Adrenal gland (tissue), 5 donors: ENCODE measurements around the gene ETV6.

Experiments used
- CTCF ChIP-seq, 6 experiments: fragments of 450-650 bp in 4 of 6; fragments of 200-600 bp in 2 of 6; sonication (generic) in 1 of 6; IDR thresholded peaks; 1 replicate in 5 of 6; 2 replicates in 1 of 6; pipeline versions ENCODE4 v1.5.1 to v1.8.0; 2016 to 2021; ENCODE audit warnings: antibody characterized with exemption in 6 of 6, mild to moderate bottlenecking in 2 of 6, moderate library complexity in 1 of 6
- POLR2A ChIP-seq, 2 donors: fragments of 450-650 bp; IDR thresholded peaks; one replicate each; pipeline ENCODE4 v1.6.1; 2017; ENCODE audit warnings: antibody characterized with exemption in 2 of 2, mild to moderate bottlenecking in 2 of 2, moderate library complexity in 1 of 2
- donor health status: DM: no; HTN: no; CAD: no.

DNA sequence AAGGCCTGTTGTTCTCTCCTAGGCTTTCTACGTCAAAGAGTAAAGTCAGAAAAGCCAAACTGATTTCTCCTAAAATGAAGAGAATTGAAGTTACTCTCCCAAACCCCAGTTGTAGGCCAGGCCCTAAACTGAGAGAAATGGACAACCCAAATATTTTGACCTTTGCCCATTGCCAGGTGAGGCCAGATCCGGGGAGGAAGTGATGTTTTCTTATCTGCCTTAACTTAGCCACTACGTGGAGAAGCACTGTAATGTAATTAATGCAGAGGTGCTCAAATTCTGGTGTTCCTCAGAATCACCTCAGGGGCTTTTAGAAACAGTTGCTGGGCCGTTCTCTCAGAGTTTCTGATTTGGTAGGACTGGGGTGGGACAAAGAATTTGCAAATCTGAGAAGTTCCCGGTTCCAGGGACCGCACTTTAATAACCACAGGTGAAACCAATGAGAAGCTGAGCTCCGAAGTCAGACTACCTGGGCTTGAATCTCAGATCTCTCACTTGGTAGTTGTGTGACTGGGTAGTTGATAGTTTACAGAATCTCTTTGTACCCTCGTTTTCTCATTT, 73.2 kb downstream of the ETV6 start:
- no peak for TF ChIP-seq CTCF (IDR thresholded peaks at IDR 0.05)
- TF ChIP-seq POLR2A (IDR thresholded peaks at IDR 0.05): no peak
